ENCODE results near the gene STXBP6.

- TF ChIP-seq CTCF (IDR thresholded peaks at IDR 0.05) (no peak), POLR2AphosphoS5 (IDR thresholded peaks at IDR 0.05; ENCODE audit: low read depth, low read length) (no peak)
Observed at GRCh38 chr14:24924544-24924943, 125.4 kb downstream of the STXBP6 start.
